H1 (cell line): ENCODE measurements around the gene COX7B2. TPM values are rescaled to one million over a fixed set of nuclear protein-coding genes. Genes with fewer than 3 reads are reported as not detected.

Source experiments
- CHD7 ChIP-seq: fragments of 300-600 bp; sonication (generic); IDR thresholded peaks from 2 replicates; pipeline ENCODE4 v1.7.1; 2012; ENCODE audit warnings: low read length, moderate library complexity, mild to moderate bottlenecking, inconsistent platforms; ENCODE audit not compliant: insufficient replicate concordance
- E2F6 ChIP-seq: IDR thresholded peaks from 2 replicates; pipeline ENCODE4 v1.6.1; 2012; ENCODE audit warnings: inconsistent platforms
- EZH2 ChIP-seq: fragments of 200-600 bp; sonication (generic); IDR thresholded peaks from 2 replicates; pipeline ENCODE4 v1.7.1; 2012; ENCODE audit warnings: low read depth, mild to moderate bottlenecking, moderate library complexity, low read length, inconsistent platforms; ENCODE audit not compliant: severe bottlenecking
- KDM5A ChIP-seq: fragments of 200-600 bp; IDR thresholded peaks from 2 replicates; pipeline ENCODE4 v1.7.1; 2012; ENCODE audit warnings: mild to moderate bottlenecking, low read length, inconsistent platforms, mixed read lengths
- NRF1 ChIP-seq: IDR thresholded peaks from 2 replicates; pipeline ENCODE4 v1.6.1; 2011; ENCODE audit warnings: mild to moderate bottlenecking, low read depth, low read length, improper control_type of control experiment
- POU5F1 ChIP-seq: IDR thresholded peaks from 2 replicates; pipeline ENCODE4 v1.6.1; 2011; ENCODE audit warnings: low read depth, mild to moderate bottlenecking, low read length, moderate library complexity
- SIN3A ChIP-seq, 2 experiments: IDR thresholded peaks in 1 of 2; conservative IDR thresholded peaks in 1 of 2; 2 replicates each; pipeline ENCODE4 v1.6.1; 2011 to 2012; ENCODE audit warnings: low read length in 2 of 2, improper control_type of control experiment in 1 of 2, low read depth in 1 of 2, mild to moderate bottlenecking in 1 of 2
- SRF ChIP-seq: IDR thresholded peaks from 2 replicates; pipeline ENCODE4 v1.6.1; 2011; ENCODE audit warnings: mild to moderate bottlenecking, low read depth, low read length, moderate library complexity
- polyA plus RNA-seq, 7 experiments: library from polyadenylated mRNA; depleted of rRNA in 3 of 7; stranded (reverse) in 5 of 7; unstranded in 2 of 7; fragments of >200 nt in 5 of 7; fragments of 200-250 nt in 2 of 7; gene quantifications; 1 replicate in 5 of 7; 2 replicates in 1 of 7; 4 replicates in 1 of 7; pipeline versions ENCODE4 v1.2.1 to v1.2.3, GENCODE V29; 2011 to 2013; ENCODE audit warnings: missing spikeins in 2 of 7, mixed read lengths in 2 of 7
- total RNA-seq: library from RNA; stranded (reverse); fragmentation: NEBNext Ultra II Directional; extraction: Animal tissue kit (Norgen Biotek cat#: 25700); gene quantifications from 2 replicates; pipeline ENCODE4 v1.2.1, GENCODE V29; 2021

COX7B2 gene
- total and polyA plus RNA-seq, 2 of the 8 experiments (the other 6 are each of a cell fraction or from before 2014, with no cell fraction given), result not detected

- no peak for TF ChIP-seq CHD7
- no peak for TF ChIP-seq SRF
- no peak for TF ChIP-seq SIN3A (conservative IDR thresholded peaks at IDR 0.05 in 1 of 2, IDR thresholded peaks at IDR 0.05 in 1 of 2; ENCODE audit: low read depth in 1 of 2, low read length in 2 of 2)
- no peak for TF ChIP-seq NRF1
- no peak for TF ChIP-seq KDM5A
- no peak for TF ChIP-seq E2F6
- TF ChIP-seq POU5F1, result no peak
- TF ChIP-seq EZH2, result no peak
Observed at GRCh38 chr4:46874811-46875210, 34.2 kb downstream of the COX7B2 start (continued).
